NCI-H187 treated with DMSO at 0.1 percent for 48 hours (cell line): Measurements from ENCODE around the gene ANO8.

Source experiments
- DNase-seq: peaks from one replicate; lab custom pipeline; 2025; lab: John Stamatoyannopoulos, UW

Gene ANO8

GRCh38 chr19:17346109-17346671 lies 11.5 kb upstream of the ANO8 start:
- DNase-seq = no peak

GRCh38 chr19:17341845-17342244 lies 7.2 kb upstream of the ANO8 start:
- no peak for DNase-seq

- no peak for DNase-seq
Measured at GRCh38 chr19:17341386-17341785, 6.7 kb upstream of the ANO8 start.

GRCh38 chr19:17340871-17341357 lies 6.3 kb upstream of the ANO8 start:
- no peak for DNase-seq

GRCh38 chr19:17340302-17340870 lies 5.7 kb upstream of the ANO8 start:
- DNase-seq = no peak

DNA sequence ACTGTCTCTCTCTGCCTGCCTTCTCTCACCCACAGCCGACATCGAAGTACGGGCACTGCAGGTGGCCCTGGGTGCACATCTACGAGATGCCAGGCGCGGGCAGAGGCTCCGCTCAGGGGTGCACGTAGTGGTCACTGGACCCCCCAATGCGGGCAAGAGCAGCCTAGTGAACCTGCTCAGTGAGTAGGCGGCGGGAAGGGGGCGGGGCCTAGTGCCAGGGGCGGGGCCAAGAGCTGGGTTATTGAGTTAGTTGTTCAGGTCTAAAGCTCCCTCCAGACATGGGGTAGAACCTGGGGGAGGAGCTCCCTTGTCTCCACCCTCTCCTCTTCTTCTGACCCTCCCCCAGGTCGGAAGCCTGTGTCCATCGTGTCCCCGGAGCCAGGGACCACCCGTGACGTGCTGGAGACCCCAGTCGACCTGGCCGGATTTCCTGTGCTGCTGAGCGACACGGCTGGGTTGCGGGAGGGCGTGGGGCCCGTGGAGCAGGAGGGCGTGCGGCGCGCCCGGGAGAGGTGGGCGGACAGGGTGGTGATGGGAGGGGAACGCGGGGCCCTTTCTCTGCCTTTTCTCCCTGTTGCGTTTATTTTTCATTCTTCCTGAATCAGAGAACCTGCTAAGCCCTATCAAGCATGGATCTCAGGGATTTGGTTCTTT lies 4.6 kb upstream of the ANO8 start:
- DNase-seq = no peak

GRCh38 chr19:17338433-17339078 lies 3.9 kb upstream of the ANO8 start:
- no peak for DNase-seq

DNA sequence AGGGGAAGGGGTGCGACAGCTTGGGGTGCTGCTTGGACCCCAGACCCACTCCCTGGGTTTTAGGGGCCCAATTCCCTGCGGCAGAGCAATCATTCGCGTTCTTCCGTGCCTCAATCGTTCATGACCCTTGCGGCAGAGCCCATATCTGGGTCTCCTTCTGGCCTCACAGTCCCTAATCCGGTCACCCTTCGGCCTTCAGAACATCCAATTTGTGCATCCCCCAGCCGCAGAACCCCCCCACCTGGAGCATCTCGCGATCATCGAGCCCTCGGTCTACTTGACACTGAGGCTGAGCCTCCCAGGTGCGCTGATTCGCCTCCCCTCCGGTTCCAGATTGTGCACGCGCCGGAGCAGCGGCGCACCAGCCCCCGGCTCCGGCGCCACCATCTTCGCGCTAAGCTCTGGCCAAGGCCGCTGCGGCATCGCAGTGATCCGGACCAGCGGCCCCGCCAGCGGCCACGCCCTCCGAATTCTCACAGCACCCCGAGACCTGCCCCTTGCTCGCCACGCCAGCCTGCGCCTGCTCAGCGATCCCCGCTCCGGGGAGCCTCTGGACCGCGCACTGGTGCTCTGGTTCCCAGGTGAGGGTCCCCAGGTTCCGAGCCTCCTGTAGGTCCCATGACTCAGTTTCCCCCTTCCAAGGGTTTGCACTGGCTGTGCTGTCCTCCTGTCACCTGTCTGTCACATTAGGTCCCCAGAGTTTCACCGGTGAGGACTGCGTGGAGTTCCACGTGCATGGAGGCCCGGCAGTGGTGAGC lies 3.2 kb upstream of the ANO8 start:
- no peak for DNase-seq

GRCh38 chr19:17336872-17337674 lies 2.4 kb upstream of the ANO8 start, which contains the start of gene GTPBP3:
TSS of gene GTPBP3 (plus strand) at chr19:17337553. CDS start at chr19:17337612, 59 bp downstream.
- DNase-seq = peak; percentile 86

GRCh38 chr19:17335575-17335974 lies 920 bp upstream of the ANO8 start:
- DNase-seq = no peak

DNA sequence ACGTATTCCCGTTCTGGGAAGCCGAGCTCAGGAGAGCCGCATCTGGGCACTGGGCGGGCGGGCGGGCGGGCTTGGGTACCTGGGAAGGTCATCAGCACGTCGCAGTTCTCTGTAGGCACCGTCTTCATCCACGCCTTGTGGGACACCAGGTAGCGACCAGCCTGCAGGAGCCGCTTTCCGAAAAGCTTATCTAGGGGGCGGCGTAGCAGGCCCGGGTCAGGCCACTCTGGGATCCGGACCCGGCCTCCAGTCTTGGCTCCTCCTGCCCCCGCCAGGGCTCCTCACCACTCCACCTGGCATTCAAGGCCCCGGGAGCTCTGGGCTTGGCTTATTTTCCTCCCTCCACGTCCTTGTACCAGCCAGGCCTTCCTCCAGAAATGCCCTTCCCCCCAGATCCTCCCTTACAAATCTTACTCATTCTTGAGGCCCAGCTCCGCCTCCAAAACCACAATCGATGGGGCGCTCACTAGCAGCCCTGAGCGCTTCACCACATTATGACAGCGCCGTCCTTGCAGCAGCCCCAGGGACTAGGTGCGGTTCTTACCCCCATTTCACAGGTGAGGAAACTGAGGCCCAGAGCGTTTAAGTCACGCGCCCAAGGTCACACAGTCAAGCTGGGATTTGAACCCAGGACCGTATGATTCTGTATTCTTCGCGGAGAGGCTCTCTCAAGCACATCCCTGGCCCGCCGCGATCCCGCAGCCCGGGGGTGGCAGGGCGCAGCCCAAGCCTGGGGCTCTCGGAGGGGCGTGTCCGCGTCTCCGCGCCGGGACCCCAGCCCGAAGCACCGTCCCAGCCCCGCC lies 843 bp downstream of the ANO8 start:
- no peak for DNase-seq

DNA sequence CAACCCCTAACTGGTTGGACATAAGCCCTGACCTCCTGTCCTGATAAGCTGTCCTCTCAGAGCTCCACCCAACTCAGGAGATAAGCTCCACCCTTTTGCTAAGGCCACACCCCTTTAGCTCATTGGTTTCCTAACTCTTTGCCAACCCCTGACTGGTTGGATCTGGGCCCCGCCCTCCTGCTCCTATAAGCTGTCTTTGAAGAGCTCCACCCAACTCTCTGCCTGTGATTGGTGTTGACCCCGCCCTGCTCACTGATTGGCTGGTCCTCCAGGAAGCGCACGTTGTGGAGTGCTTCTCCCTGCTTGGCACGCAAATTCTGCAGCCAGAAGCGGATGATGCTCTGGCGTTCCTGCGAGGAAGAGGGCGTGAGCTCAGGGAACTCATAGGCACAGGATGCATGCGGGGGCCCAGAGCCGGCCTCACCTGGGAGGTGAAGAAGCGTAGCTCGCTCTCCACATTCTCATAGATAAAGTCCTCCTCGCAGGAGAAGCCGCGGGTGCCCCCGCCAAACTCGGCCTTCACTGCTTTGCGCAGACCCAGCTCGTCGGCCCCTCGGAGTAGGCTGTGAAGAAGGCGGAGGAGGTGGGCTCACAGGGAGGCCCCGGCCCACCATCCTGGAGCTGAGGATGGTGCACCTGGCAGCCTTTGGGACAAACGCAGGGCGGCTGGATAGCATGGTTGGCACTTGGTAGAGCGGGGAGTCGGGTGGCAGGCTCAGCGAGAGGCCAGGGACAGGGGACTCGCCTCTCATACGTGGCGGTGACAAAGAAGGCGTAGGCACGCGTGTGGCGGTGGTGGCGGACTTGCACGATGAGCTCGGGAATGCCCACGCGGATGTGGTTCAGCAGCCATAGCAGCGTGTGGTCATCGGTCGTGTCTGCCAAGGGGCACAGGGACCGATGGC lies 1.7 kb downstream of the ANO8 start:
- no peak for DNase-seq

- DNase-seq = no peak
Measured at GRCh38 chr19:17332360-17332676, 2.3 kb downstream of the ANO8 start.

- DNase-seq = no peak
Measured at GRCh38 chr19:17331045-17331558, 3.6 kb downstream of the ANO8 start.

DNA sequence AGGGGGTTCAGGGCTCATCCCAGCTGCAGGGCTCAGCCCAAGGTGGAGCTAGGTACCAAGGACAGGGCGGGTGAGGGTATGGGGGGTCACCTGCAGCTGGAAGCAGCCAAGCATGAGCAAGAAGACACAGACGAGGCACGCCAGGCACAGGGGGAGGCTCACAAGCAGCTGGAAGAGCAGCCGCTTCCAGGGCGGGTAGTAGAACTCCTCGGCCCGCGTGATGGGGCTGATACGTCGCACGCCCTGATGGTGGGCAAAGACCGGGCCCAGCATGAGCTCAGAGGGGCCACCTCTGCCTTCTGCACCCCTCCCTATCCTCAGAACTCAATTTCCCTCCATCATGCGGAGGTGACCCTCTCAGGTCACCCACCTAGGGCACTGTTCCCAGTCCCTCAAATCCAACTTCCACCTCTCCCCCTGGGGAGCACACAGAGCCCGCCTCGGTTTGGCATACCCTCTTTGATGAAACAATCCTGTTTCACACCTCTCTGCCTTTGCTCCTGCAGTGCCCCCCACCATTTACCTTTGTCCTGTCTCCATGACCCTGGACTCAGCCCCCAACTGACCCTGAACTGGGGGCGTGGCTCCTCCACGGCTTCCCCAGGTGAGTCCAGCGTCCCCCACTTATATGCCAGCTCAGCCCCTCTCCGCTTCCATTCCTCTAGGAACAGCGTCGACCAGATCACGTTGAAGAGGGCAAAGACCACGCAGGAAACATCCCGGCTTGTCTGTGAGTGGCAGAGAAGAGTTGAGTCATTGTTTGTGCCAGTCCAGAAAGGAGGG lies 4.2 kb downstream of the ANO8 start:
- DNase-seq = no peak

DNA sequence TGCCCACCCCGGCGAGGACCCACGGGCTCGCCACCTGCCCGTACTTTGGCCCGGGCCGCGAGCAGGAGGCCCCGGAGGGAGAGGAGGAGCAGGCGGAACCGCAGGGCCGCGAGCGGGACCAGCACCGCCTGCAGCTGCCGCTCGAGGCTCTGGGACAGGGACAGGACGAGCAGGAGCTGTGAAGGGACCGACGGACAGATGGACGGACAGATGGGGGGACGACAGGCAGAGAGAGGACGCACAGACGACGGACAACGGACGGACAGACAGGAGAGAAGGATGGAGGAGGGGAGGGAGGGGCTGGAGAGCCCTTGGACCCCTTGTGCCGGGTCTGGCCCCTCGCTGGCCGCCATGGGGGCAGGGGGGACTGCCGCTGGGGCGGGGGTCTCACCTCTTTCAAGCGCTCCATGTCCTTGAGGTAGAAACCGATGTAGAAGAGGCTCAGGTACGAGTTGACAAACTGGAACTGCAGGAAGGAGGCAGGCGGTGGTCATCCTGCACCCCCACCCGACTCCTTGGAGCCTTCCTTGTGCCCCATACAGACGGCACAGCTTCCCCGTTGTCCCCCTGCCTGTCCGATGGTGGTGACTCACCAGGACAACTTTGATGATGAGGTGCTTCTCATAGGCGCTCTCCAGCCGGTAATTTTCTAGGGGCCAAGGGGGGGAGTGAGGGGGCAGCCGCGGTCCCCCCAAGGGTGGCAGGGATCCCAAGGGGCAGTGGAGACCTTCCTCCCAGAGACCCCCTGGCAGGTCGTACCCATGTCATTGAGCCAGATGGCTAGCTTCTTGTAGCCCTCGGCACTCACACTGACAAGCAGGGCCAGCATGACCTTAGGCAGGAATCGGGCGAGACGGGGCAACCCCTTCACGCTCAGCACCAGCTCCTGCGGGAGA lies 5.0 kb downstream of the ANO8 start:
- no peak for DNase-seq

- no peak for DNase-seq
Measured at GRCh38 chr19:17328517-17329365, 5.9 kb downstream of the ANO8 start.
